HG03342 (cell line): ENCODE data around the gene RNF186.

Source experiments
- ATAC-seq: cut with Tn5 transposase; IDR thresholded peaks from one replicate; pipeline ENCODE4 v1.9.1; 2021; ENCODE audit warnings: mild to moderate bottlenecking, moderate library complexity; ENCODE audit not compliant: unreplicated experiment

The RNF186 gene

DNA sequence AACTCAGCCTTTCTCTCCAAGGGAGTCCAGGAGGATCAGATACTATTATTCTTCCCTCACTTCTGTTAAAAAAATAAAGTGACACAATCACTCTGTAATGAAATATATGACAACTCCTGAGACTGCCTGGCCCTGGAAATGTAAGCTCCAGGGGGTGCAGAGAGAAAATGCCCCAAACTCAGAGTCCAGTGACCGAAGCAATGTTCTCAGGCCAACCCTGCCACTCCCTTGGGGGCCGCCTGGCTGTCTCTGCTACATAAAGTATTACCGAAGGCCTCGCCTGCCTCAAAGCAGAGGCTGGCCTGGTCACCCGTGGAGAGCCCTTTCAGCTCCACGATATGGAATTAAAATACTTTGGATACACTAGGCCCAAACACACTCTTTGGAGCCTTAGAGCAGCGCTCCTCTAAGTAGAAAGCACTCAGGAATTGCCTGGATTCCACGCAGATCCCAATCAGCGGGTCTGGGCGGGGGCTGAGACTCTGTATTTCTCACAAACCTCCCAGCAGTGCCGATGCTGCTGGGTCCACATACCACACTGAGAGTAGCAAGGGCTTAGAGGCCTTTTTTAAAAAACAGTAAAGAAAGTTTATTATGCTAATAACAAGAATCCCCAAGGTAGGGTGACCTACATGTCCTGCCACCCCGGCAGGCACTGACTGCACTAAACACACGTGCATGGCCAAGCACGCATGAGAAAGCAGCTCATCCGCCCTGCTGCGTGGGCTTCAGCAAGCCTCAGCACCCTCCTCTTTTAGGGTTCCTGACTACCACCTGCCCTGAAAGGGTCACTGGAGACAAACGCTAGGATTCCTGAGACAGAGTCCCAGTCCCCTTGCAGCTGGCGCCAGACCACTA is 46.5 kb downstream of the RNF186 start:
- ATAC-seq: no peak

- no peak for ATAC-seq
Observed at GRCh38 chr1:19765623-19766022, 49.5 kb downstream of the RNF186 start.

- no peak for ATAC-seq
Observed at GRCh38 chr1:19764848-19765247, 50.2 kb downstream of the RNF186 start.
